ENCODE results near the gene ZNF530.
A peak's percentile ranks its signal among the peaks of the same experiment; 100 is the strongest.

Gene ZNF530

GRCh38 chr19:57599761-57600383, at the start of gene ZNF530:
TSS of gene ZNF530 (plus strand) at chr19:57599885. CDS start at chr19:57604346, 4,461 bp downstream.
- DNase-seq (ENCODE audit: low read depth in 2 of 2, low spot score in 1 of 2), result peak; percentile 68 to 71

DNA sequence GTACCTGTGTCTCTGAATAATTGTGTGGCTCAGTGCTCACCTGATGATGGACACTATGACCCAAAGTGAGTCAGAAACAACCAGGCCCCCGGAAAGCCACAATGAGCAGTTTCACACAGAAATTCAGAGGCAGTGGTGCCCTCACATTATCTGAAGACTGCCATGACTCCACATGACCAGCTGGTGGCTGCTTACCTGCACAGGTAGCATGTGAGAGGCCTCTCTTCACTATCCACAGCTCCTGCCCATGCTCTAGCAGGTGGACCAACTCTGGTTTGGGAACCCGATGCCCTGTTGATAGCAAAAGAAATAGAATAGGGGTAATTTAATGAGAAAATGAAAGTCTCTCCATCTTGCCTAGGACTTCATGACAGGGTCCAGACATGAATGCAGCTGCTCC, 47.3 kb upstream of the ZNF530 start:
- DNase-seq (ENCODE audit: low read depth in 2 of 2, low spot score in 1 of 2), result no peak

- DNase-seq (ENCODE audit: low read depth in 2 of 2, low spot score in 1 of 2), result no peak
Observed at GRCh38 chr19:57557659-57558058, 42.0 kb upstream of the ZNF530 start.

DNA sequence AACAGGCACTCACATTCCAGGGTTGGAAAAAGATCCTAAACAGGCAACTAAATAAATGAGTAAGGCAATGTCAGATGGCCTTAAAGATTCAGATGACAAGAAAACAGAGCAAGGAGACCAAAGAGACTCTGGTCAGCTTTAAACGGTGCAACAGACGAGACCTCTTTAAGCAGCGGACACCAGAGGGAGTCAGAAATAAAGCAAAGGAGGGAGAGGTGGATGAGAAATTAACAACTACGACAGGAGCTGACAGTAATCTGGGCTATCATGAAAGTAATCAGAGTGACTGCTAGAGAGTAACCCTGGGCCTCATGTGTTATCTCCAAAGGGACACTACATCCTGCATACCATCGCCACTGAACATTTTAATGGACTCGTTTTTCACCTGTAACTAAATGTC, 41.2 kb upstream of the ZNF530 start:
- DNase-seq (ENCODE audit: low read depth in 2 of 2, low spot score in 1 of 2), result no peak

DNA sequence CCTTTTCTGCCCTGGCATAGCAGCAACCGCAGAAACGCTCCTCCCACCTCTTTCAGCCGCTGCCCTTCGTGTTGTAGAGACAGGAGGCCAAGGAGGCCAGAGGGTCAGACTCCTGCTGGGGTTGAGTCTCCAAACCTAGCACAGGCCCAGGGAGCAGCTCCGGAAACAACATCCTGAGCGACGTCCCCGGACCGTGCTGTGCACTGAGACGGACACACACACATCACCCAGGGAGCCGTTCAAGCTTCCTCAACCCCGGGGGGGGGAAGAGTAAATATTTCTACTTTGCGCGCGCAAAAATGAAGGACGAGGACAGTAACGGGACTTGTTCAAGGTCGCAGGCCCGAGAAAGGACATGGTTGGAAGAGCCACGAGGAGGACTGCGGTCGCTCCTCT, 40.7 kb upstream of the ZNF530 start:
- DNase-seq (ENCODE audit: low read depth in 2 of 2, low spot score in 1 of 2), result no peak

GRCh38 chr19:57559404-57560025, 40.2 kb upstream of the ZNF530 start, which contains the start of gene ZNF550:
TSS of gene ZNF550 (minus strand) at chr19:57559863. CDS start at chr19:57559682, 181 bp downstream.
- DNase-seq (ENCODE audit: low read depth in 2 of 2, low spot score in 1 of 2), result peak; percentile 74 to 80

- DNase-seq (ENCODE audit: low read depth in 2 of 2, low spot score in 1 of 2), result no peak
Observed at GRCh38 chr19:57560049-57560491, 39.6 kb upstream of the ZNF530 start.

DNA sequence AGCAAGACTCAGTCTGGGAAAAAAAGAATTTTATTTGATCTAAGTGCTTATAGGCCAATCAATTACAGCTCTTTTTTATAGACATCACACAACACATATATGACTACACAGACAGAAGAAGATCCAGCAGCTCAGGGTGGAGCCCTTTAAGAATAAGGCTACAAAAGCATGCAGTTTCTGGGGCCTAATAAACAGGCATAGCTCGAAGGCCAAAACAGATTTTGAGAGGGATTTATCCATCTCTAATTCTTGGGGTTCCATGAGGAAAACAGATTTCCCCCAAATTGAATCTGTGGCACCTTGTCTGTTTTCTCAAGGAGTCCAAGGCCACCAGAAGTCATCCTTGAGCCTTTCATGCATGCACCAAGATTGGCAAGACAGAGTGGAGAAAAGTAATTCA, 36.1 kb upstream of the ZNF530 start:
- DNase-seq (ENCODE audit: low read depth in 2 of 2, low spot score in 1 of 2), result no peak

DNA sequence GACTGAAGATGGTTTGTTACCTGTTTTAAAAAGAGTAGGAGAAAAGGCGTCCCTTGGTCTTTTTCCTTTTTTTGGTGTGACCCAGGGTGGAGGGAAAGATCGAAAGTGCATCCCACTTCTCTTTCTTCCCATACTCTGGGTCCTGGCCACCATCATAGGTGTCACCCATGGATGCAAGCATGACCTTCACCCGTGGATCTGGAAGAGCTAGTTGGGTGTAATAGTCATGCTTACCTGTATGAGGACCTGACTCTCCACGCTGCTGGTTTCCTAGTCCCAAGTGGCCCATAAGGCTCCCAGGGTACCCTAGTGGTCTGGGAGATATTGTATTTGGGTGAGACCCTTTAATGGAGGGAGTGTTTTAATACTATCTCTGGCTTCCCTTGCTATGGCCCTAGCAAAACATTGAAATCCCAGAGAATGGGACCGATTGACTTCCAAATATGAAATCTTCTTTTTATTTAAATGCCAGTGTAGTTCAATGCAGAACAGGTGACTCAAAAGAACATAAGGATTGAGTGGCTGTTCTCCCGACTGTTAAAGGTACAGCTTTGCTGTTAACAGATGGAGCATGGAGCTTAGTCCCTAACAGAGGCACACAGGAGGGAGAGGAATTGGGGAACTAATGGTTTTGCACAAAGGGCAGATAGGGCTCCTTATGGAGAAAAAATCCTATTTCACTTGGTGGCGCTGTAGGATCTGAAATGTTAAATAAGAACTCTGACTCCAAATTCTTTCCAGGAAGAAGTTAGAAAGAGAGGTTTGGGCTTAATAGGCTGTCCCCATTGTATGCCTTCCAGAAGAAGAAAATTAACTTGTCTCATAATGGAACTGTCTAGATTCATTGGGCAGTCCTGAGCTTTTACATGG, 33.1 kb upstream of the ZNF530 start:
- DNase-seq (ENCODE audit: low read depth in 2 of 2, low spot score in 1 of 2), result no peak

GRCh38 chr19:57570707-57571106, 29.0 kb upstream of the ZNF530 start:
- DNase-seq (ENCODE audit: low read depth in 2 of 2, low spot score in 1 of 2), result no peak

DNA sequence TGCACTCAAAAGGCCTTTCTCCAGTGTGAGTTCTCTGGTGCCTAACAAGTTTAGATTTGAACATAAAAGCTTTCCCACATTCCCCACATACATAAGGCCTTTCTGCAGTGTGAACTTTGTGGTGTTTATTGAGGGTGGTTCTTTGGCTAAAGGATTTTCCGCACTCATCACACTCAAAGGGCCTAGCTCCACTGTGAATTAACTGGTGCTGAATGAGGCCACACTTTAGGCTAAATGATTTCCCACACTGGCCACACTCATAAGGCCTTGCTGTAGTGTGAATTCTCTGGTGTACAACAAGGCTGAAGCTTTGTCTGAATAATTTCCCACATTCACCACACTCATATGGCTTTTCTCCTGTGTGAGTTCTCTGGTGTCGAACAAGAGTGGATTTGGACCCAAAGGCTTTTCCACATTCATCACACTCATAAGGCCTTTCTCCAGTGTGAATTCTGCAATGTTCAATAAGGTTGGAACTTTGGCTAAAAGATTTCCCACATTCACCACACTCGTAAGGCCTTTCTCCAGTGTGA, 27.2 kb upstream of the ZNF530 start:
- no peak for DNase-seq (ENCODE audit: low read depth in 2 of 2, low spot score in 1 of 2)

GRCh38 chr19:57576661-57577060, 23.0 kb upstream of the ZNF530 start:
- DNase-seq (ENCODE audit: low read depth in 2 of 2, low spot score in 1 of 2), result no peak

- peak; percentile 84 to 92 for DNase-seq (ENCODE audit: low read depth in 2 of 2, low spot score in 1 of 2)
Observed at GRCh38 chr19:57578487-57579205, 21.0 kb upstream of the ZNF530 start, which contains the start of gene ZNF416. TSS of gene ZNF416 (minus strand) at chr19:57578911. CDS start at chr19:57578704, 207 bp downstream.

GRCh38 chr19:57583104-57583520, 16.6 kb upstream of the ZNF530 start:
- DNase-seq (ENCODE audit: low read depth in 2 of 2, low spot score in 1 of 2), result no peak

- DNase-seq (ENCODE audit: low read depth in 2 of 2, low spot score in 1 of 2), result peak; percentile 65 to 76
Observed at GRCh38 chr19:57583521-57584416, 15.9 kb upstream of the ZNF530 start, which contains the start of gene ZIK1. TSS of gene ZIK1 (plus strand) at chr19:57584145. CDS start at chr19:57584357, 212 bp downstream.

GRCh38 chr19:57587529-57587928, 12.2 kb upstream of the ZNF530 start:
- DNase-seq (ENCODE audit: low read depth in 2 of 2, low spot score in 1 of 2), result no peak

DNA sequence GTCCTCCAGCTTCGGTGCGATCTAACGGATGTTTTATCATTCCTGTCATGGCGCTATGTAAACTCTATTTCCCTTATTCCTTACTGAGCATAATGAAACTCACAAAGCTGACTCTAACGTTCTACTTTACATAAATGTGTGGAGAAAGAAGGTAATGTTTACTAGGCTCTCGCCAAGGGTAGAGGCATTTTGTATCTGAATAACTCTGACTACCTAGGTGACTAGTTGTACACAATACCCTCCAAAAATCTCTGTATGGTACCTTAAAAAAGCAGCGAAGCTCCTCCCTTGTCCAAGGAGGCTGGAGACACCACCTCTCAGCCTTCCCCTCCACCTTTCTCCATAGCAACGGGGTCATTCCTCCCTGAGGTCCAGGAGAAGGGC, 316 bp upstream of the ZNF530 start:
- DNase-seq (ENCODE audit: low read depth in 2 of 2, low spot score in 1 of 2), result no peak

DNA sequence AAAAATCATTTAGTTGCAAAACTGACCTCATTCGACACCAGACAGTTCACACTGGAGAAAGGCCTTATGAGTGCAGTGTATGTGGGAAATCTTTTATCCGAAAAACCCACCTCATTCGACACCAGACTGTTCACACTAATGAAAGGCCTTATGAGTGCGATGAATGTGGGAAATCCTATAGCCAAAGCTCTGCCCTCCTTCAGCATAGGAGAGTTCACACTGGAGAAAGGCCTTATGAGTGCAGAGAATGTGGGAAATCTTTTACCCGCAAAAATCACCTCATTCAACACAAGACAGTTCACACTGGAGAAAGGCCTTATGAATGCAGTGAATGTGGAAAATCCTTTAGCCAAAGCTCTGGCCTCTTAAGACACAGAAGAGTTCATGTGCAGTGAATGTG, 7.2 kb downstream of the ZNF530 start:
- DNase-seq (ENCODE audit: low read depth in 2 of 2, low spot score in 1 of 2), result no peak

- no peak for DNase-seq (ENCODE audit: low read depth in 2 of 2, low spot score in 1 of 2)
Observed at GRCh38 chr19:57611113-57611512, 11.4 kb downstream of the ZNF530 start.

Data from stimulated activated CD8-positive, alpha-beta memory T cell treated with anti-CD3 and anti-CD28 coated beads, Interleukin-4, amount 100 ng/mL, for 4 hours (primary cell).